ENCODE measurements around the gene ENTHD1.

ENTHD1 gene

DNA sequence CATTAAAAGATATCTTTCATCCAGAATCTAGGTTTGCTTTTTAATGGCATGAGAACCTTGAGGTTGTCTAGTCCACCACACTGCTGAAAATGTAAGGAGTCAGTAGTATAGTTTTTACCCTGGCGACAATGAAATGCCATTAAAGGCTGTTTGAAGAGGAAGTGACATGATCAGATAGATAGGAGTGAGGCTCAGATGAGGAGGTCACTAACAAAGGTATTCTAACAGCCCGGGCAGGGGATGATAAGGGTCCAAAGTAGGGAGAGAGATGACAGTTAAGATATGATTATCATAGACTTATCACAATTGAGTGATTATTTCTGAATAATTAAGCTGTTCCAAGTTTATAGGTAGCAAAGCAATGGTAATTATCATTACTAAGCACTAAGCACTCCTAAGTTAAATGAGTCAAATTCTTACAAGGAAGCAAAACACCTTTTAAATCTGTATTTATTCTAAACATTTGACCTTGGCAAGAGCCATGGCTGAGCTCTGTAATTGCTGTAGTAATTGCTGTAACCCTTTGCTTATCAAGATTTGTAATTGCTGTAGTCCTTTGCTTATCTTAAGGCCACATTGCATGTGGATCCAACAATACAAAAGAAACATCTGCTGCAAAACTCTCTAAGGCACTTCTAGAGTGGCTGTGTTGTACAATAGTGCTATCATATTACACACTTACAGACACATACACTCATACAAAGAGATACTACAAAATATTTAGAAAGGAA, 92.6 kb downstream of the ENTHD1 start:
- H3K4me3 ChIP-seq (ENCODE audit: low read depth, low read length): no peak overlapping the region

DNA sequence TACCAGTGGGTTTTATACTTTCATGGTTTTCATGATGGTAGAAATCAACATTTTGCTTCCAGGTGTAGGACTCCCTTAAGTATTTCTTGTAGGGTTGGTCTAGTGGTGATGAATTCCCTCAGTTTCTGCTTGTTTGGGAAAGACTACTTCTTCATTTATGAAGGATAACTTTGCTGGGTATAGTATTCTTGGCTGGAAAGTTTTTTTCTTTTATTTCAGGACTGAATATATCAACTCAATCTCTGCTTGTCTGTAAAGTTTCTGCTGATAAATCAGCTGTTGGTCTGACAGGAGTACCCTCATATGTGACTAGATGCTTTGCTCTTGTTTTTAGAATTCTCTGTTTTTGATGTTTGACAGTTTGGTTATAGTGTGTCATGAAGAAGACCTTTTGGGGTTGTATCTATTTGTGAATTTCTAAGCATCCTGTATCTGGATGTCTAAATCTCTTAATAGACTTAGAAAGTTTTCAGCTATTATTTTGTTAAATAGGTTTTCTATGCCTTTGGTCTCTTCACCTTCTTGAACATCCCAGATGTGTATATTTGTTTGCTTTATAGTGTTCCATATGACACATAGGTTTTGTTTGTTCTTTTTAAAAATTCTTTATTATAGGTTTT, 95.9 kb downstream of the ENTHD1 start:
- no peak overlapping the region for H3K4me3 ChIP-seq (ENCODE audit: low read depth, low read length)

DNA sequence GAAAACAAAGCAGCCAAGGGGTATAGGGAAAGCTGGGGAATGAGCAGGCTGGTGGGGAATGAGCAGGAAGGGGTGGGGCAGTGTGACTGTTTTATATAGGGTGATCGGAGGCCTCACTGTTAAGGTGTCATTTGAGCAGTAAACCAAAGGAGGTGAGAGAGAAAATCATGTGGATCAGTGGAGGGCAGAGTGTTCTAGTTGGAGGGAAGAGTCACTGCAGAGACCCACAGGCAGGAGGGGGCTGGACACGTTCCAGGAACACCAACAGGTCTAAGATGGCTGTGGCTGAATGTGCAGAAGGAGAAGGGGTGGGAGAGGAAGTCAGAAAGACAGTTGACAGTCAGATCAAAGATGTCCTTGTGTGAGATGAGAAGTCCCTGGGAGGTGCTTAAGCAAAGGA, 103.8 kb downstream of the ENTHD1 start:
- no peak overlapping the region for H3K4me3 ChIP-seq (ENCODE audit: low read depth, low read length)

DNA sequence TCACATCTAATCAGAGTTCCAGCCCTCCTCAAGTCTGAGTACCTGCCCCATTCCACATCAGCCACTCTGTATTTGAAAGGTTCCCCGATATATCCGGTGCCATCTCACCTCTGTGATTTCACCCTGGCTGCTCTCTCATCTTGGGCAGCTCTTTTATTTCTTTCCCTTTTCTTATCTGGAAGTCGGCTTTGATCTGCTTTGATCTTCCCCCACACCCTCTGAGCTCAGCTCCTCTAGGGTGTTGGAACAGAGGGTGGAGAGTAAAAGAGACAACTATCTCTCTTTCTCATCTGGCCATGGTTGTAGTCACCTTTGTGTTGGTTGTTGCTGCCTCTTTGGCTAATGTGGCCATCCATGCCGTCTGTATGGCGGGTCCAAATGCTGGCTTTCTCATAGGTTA, 108.3 kb downstream of the ENTHD1 start:
- no peak overlapping the region for H3K4me3 ChIP-seq (ENCODE audit: low read depth, low read length)

DNA sequence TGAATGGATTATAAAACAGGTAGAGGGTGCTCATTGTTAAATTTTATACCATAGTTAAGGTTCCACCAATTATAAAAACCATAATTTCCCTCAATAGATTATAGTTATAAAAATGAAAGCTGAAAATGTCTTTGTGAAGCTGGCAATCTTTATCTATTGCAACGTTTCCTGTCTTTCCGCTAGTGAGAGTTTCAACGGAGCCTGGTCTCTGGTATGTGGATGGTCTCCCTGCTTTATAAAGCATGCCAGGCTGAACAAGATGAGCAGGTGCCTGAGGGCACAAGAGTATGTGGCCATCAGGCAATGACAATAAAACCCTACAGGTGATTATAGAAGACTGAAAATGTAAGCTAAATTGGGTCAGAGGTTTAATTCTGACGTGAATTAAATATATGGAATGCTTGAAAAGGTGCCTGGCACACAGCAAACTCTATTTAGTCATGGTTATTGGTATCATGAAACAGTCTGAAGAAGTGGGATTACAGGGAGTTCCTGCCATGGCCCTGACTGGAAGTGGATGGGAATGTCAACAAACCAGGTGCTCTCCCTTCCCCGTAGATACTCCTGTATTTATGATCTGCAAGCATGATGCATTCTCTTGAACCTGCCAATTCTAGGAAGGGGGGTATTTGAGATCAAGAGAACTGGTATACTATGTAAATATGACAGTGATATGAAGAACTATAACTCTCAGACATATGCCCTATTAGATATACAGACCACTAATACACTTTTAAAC, 115.7 kb downstream of the ENTHD1 start:
- no peak overlapping the region for H3K4me3 ChIP-seq (ENCODE audit: low read depth, low read length)

DNA sequence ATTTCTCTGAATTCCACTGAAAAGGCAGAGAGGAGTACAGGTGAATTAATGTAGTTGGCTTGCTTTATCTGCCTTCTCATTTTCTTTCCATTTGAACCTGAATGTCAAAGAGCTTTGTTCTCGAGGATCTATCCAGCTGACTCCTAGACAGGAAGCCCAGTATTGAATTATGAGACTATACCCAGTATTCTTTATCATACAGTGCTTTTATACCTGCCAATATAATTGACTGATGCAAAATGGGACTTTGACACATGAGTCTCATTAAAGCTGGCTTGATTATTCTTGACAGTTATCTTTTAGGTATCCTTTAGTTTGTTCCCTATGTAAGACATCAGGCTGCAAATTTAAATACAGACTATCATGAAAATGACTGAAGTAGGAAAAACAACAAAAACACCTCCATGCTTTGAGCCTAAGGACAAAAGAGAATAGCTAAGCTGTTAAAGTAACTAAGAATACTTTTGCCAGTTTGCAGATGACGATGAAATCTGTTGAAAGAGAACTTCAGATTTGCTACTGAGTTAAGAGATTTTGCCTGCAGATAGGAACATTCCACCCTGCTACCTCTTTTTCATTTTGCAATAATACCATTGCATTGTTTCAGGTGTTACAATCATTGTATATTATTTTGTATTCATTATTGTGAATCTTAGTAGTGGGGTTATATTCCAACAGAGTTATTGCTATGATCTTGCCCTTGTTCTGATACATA, 117.1 kb downstream of the ENTHD1 start:
- H3K4me3 ChIP-seq (ENCODE audit: low read depth, low read length): no peak overlapping the region

DNA sequence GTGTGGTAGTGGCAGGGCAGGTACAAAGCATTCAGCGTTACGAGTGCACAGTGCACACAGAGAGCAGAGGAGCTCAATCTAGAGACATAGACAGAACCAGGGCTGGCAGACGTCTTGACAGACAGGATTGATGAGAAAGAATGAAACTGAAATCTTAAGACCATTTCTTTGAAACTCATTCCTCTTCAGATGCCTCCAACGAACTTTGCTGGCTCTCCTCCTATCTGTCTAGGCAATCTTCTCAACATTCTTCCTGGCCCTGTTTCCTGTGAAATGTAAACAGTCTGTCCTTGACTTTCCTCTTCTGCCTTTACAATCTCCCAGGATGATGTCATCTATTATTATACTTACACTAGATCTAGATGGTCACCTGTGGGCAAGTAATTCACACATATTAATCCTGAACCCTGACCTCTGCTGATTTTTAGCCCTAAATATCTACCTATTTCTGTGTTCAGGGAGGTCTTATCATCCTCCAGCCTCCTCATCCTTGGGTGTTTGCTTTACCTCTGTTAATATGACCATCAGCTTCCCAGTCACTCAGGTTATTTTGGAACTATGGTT, 119.5 kb downstream of the ENTHD1 start:
- H3K4me3 ChIP-seq (ENCODE audit: low read depth, low read length): no peak overlapping the region

DNA sequence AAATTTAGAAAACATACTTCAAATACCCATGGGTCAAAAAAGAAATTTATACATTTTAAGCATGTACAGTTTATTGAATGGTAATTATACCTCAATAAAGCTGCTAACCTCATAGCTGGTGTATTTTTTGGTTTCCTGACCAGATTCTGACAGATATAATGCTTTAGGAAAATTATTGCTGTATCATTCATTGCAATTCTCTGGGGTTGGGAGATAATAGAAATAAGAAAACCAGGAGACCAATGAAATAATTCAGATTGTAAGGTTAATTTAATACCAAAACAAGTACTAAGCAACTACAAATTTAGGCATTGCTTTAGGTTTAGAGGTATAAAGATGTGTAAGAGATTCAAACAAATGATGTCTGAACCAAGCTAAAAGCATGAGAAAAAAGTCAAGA, 120.1 kb downstream of the ENTHD1 start:
- H3K4me3 ChIP-seq (ENCODE audit: low read depth, low read length): no peak overlapping the region

DNA sequence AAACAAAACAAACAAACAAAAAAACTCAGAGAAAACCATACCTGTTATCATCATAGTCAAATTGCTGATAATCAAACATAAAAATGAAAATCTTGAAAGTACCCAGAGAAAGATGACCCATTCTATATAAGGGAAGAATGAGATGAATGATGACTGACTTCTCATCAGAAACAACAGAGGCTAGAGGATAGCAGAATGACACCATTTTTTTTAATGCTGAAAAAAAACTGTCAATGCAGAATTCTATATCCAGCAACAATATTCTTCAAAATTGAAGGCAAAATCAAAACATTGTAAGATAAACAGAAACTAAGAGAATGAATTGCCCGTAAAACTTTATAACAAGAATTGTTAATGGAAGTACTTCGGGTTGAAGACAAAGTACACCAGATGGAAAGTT, 122.1 kb downstream of the ENTHD1 start:
- no peak overlapping the region for H3K4me3 ChIP-seq (ENCODE audit: low read depth, low read length)

DNA sequence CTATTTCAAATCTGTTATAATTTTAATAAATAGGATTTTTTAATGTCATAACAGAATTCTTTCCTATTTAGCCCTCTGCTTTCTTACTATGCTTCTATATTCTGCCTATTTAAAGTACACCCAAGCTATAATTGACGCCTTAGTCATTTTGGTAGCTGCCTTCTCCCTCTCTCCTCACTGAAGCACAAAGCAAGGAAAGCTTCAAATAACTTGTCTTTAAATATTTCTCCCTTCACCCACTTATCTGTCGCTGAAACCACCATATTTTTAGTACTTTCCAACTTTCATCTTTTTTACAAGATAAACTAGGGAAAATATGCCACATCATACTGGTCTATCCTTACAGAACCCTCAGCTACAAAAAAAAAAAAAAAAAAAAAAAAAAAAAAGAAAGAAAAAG, 127.9 kb downstream of the ENTHD1 start:
- no peak overlapping the region for H3K4me3 ChIP-seq (ENCODE audit: low read depth, low read length)

DNA sequence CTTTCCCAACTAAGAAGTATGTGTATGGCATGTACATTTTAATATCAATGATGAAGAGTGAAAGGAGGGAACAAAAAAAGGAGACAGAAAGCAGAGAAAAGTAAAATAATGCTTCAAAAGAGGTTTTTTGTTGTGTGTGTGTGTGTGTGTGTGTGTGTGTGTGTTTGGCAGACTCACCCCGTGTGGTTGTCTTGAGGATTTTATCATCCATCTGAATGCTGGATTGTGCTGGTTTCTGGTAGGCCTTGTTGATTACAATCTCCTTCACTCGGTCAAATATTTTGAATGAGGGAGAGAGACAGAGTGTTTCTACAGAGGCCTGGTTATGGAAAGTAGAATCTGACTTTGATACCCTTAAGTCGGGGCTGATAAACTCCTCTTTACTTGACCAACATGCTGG, 128.5 kb downstream of the ENTHD1 start:
- H3K4me3 ChIP-seq (ENCODE audit: low read depth, low read length): no peak overlapping the region

DNA sequence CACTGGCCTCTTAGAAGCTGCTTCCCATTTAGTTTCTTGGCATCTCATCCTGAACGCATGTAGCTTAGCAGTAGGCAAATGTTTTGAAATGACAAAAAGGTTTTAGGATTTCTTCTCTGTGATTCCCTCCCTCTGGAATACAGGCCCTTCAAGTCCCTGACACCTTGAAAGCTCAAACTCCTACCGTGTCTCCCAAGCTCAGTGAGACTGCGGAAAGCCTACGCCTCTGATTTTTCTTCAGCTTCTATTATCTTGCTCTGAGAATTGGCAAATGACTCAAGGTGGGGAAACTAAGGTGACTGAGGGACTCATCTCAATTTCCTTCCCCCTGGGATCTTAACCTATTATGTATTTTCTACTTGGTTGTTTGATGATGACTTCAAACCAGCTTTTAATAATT, 130.3 kb downstream of the ENTHD1 start:
- H3K4me3 ChIP-seq (ENCODE audit: low read depth, low read length): no peak overlapping the region

DNA sequence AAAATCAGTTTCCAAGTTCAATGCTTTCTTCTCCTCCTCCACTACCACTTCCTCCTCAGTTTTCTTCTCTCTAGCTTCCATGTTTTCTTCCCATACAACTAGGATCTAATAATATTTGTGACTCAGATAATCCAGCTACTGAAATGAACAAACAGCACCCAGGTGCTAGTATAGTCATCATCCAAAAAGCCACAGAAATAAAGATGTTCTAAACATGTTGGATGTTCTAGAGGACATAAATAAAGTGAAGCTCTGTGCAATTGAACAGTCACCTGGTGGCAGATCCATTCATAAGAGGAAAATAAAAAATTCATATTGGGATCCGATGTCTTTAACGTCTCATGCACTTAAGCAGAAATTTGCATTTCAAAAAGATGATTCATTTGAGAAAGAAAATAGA, 142.8 kb downstream of the ENTHD1 start:
- H3K4me3 ChIP-seq (ENCODE audit: low read depth, low read length): no peak overlapping the region

DNA sequence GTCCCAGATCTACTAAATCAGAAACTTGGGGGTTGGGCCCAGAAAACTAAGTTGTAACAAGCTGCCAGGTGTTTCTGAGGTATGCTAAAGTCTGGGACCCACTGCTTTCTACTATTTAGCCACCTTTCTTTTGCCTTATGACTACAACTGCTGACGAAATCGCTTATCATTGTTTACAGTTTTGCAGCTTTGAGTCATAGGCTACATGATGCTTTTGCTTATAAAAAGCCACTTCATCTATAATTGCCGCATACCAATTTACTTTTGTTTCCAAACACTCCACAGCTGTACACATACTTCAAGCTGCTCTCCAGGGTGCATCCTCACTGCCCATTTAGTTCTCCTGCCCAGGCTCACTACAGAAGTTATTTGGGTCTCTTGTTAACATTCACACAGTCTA, 144.7 kb downstream of the ENTHD1 start:
- H3K4me3 ChIP-seq (ENCODE audit: low read depth, low read length): no peak overlapping the region

DNA sequence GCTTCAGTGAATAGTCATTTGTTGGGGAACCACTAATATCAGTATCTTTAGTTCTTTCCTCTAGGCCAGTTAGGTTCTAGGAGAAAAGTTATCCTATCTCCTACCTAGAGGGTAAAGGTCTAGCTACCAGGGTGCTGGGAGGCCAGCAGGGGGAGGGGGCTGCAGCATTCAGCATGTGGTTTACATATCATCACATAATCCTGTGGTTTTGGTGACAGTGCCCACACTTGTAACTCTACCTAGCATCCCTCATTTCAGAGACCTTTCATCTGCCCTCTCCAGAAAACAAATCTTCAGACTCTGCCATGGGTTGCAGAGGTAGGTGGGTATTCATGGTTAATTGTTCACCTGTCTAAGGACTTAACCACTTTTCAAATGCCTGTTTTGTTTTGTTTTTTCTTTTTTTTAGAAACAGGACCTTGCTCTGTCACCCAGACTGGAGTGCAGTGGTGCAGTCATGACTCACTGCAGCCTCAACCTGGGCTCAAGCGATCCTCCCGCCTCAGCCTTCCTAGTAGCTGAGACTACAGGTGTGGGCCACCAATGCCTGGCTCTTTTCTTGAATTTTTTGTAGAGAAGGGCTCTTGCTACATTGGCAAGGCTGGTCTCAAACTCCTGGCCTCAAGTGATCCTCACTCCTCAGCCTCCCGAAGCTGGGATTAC, 146.8 kb downstream of the ENTHD1 start:
- no peak overlapping the region for H3K4me3 ChIP-seq (ENCODE audit: low read depth, low read length)

DNA sequence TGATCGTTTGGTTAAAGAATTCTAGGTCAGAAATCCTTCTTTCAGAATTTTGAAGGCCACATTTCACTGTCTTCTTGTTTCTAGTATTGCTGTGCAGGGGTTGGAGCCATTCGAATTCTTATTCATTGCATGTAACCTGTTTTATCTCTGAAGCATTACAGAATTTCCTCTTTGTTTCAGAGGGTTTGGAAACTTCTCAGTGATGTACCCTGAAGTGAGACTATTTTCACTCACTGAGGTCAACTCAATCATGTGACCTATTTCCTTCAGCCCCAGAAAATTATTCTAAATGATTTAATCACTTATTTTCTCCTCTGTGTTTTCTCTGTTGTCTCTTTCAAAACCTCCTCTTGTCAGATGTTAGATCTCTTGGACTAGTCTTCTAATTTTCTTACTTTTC, 147.8 kb downstream of the ENTHD1 start:
- no peak overlapping the region for H3K4me3 ChIP-seq (ENCODE audit: low read depth, low read length)

DNA sequence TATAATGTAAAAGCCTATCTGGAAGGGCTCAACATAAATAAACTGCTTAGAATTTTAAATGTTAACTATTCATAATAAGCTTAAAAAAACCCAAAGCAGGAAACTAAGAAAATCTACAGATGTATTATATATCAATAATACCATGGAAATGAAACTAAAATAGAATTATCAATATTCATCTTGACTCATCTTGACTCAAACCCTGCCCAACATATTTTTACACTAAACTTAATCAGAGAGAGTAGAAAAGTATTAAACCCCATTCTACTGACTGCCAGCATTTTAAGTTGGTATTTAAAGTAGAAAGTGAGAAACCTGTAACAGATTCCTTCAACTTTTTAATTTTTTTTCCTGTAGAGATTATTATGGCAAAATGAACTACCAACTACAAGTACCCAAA, 149.2 kb downstream of the ENTHD1 start:
- no peak overlapping the region for H3K4me3 ChIP-seq (ENCODE audit: low read depth, low read length)

DNA sequence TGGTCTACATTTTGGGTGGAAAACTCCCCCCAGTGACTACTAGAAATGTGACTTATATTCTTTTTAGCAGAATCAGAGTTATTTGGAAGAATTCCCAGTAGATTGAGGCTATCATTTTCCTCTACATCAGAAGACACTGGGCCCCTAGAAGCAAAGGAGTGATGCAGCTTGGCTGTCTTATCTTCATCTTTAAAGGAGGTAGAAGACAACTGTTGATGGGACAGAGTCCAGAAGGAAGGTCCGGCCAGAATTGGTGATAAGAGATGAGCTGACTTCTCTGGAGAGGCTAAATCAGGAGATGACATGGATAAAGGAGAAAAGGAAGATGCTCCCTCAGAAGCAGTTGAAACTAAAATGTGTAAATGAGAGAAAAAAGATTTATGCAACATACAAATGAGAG, 149.6 kb downstream of the ENTHD1 start:
- H3K4me3 ChIP-seq (ENCODE audit: low read depth, low read length): no peak overlapping the region

DNA sequence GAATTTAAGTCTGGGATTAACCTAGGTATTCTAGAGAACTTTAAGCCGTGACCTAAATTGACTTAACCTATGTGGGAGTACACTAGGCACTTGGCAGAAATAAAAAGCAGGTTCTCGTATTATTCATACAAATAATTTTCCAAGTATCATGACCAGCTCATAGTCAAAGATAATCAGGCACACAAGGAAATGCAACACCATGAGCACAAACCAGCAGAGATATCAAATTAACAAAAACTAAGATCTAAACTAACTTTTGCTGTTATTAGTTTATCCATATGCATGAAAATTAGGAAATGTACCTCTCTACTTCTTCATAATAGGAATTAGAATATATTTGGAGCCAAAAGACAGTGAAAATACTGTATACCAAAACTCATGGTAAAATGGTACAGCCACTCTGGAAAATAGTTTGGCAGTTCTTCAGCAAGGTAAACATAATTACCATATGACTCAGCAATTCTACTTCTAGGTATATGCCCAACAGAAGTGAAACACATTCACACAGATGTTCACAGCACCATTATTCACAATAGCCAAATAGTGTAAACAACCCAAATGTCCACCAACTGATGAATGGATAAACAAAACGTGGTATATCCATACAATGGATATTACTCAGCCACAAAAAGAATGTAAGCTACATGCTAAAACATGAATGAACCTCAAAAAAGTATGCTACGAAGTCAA, 154.1 kb downstream of the ENTHD1 start:
- no peak overlapping the region for H3K4me3 ChIP-seq (ENCODE audit: low read depth, low read length)

DNA sequence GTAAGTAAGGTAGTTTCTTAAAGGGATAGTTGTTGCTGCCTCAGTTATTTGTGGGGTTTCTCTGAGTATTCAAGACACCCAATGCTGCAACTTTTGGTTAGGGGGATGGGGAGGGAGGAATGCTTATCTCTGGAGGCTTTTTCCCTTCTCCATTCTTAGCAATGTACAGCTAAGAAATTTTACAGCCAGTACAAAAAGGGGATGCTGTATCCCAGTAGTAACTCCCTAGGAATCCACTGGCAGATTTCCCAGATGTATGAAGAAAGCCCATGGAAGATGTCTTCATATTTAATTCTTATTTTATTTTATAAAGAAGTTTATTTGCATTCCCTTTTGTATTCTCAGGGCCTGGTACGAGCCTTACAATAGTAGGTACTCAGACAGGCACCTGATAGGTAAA, 154.8 kb downstream of the ENTHD1 start:
- no peak overlapping the region for H3K4me3 ChIP-seq (ENCODE audit: low read depth, low read length)

Measured in iPS-11a (cell line).